H9 (cell line): ENCODE measurements around the gene SLC9A9. TPM values are rescaled to one million over a fixed set of nuclear protein-coding genes. Genes with fewer than 3 reads are reported as not detected.

Source experiments
- DNase-seq: peaks from one replicate; pipeline ENCODE4 v3.0.0-alpha.2; 2017
- H2AFZ ChIP-seq: one replicate; pipeline ENCODE4 v1.6.1; 2013; ENCODE audit warnings: mild to moderate bottlenecking, low read length, control low read depth, moderate library complexity
- H2AK5ac ChIP-seq: 2 replicates; pipeline ENCODE4 v1.6.1; 2013; ENCODE audit warnings: low read length, control low read depth, mixed read lengths; ENCODE audit not compliant: insufficient read length
- H2BK120ac ChIP-seq: one replicate; pipeline ENCODE4 v1.6.1; 2013; ENCODE audit warnings: low read depth, mild to moderate bottlenecking, low read length, control low read depth, inconsistent platforms; ENCODE audit not compliant: poor library complexity, severe bottlenecking
- H2BK12ac ChIP-seq: 2 replicates; pipeline ENCODE4 v1.6.1; 2013; ENCODE audit warnings: low read length, control low read depth, mixed read lengths, low read depth; ENCODE audit not compliant: insufficient read length
- H2BK15ac ChIP-seq: 2 replicates; pipeline ENCODE4 v1.6.1; 2013; ENCODE audit warnings: low read depth, low read length, control low read depth
- H2BK20ac ChIP-seq: one replicate; pipeline ENCODE4 v1.6.1; 2013; ENCODE audit warnings: low read depth, mild to moderate bottlenecking, low read length, control low read depth, inconsistent platforms; ENCODE audit not compliant: poor library complexity, severe bottlenecking
- H2BK5ac ChIP-seq: 2 replicates; pipeline ENCODE4 v1.6.1; 2013; ENCODE audit warnings: low read length, control low read depth, mixed read lengths; ENCODE audit not compliant: insufficient read length
- H3K14ac ChIP-seq: 2 replicates; pipeline ENCODE4 v1.6.1; 2013; ENCODE audit warnings: low read length, control low read depth; ENCODE audit not compliant: insufficient read depth
- H3K18ac ChIP-seq: 2 replicates; pipeline ENCODE4 v1.6.1; 2013; ENCODE audit warnings: low read depth, mild to moderate bottlenecking, mixed read lengths, low read length, control low read depth; ENCODE audit not compliant: insufficient read length
- H3K23ac ChIP-seq: 2 replicates; pipeline ENCODE4 v1.6.1; 2013; ENCODE audit warnings: low read length, control low read depth, mixed read lengths, low read depth; ENCODE audit not compliant: insufficient read length
- H3K23me2 ChIP-seq: 2 replicates; pipeline ENCODE4 v1.6.1; 2013; ENCODE audit warnings: low read depth, mild to moderate bottlenecking, mixed read lengths, low read length, control low read depth; ENCODE audit not compliant: insufficient read length, poor library complexity, severe bottlenecking
- H3K27ac ChIP-seq: 2 replicates; pipeline ENCODE4 v1.5.1; 2013; ENCODE audit warnings: low read length, control low read depth, mixed read lengths, low read depth; ENCODE audit not compliant: insufficient read length
- H3K27me3 ChIP-seq: 2 replicates; pipeline ENCODE4 v1.6.1; 2013; ENCODE audit warnings: low read length, control low read depth, inconsistent platforms; ENCODE audit not compliant: insufficient read depth
- H3K4ac ChIP-seq: 2 replicates; pipeline ENCODE4 v1.6.1; 2013; ENCODE audit warnings: low read depth, mild to moderate bottlenecking, control low read depth, inconsistent platforms, low read length, moderate library complexity
- H3K4me1 ChIP-seq: 2 replicates; pipeline ENCODE4 v1.6.1; 2013; ENCODE audit warnings: low read length, control low read depth, inconsistent platforms; ENCODE audit not compliant: insufficient read depth
- H3K4me2 ChIP-seq: 2 replicates; pipeline ENCODE4 v1.6.1; 2013; ENCODE audit warnings: low read length, control low read depth, mixed read lengths; ENCODE audit not compliant: insufficient read length, insufficient read depth
- H3K56ac ChIP-seq: 2 replicates; pipeline ENCODE4 v1.6.1; 2013; ENCODE audit warnings: low read depth, mild to moderate bottlenecking, mixed read lengths, low read length, control low read depth; ENCODE audit not compliant: insufficient read length
- H3K79me1 ChIP-seq: 2 replicates; pipeline ENCODE4 v1.6.1; 2013; ENCODE audit warnings: low read depth, mild to moderate bottlenecking, moderate library complexity, low read length, control low read depth, inconsistent platforms; ENCODE audit not compliant: insufficient read depth, poor library complexity, severe bottlenecking
- H3K79me2 ChIP-seq: 2 replicates; pipeline ENCODE4 v1.6.1; 2013; ENCODE audit warnings: low read length, control low read depth, inconsistent platforms; ENCODE audit not compliant: insufficient read depth
- H3K9ac ChIP-seq: 2 replicates; pipeline ENCODE4 v1.6.1; 2013; ENCODE audit warnings: low read length, control low read depth, mixed read lengths; ENCODE audit not compliant: insufficient read length; ENCODE audit errors: extremely low read depth
- H3K9me3 ChIP-seq: one replicate; pipeline ENCODE4 v1.6.1; 2013; ENCODE audit warnings: low read depth, low read length, inconsistent platforms; ENCODE audit not compliant: control insufficient read depth
- H3T11ph ChIP-seq: one replicate; pipeline ENCODE4 v1.6.1; 2013; ENCODE audit warnings: mild to moderate bottlenecking, low read length, control low read depth, inconsistent platforms
- H4K20me1 ChIP-seq: one replicate; pipeline ENCODE4 v1.6.1; 2013; ENCODE audit not compliant: control insufficient read depth, insufficient read length, insufficient read depth
- H4K5ac ChIP-seq: 2 replicates; pipeline ENCODE4 v1.6.1; 2013; ENCODE audit warnings: low read depth, mild to moderate bottlenecking, mixed read lengths, low read length, control low read depth; ENCODE audit not compliant: insufficient read length
- H4K8ac ChIP-seq: replicated peaks from 2 replicates; pipeline ENCODE4 v1.6.1; 2013; ENCODE audit warnings: low read length, control low read depth, mixed read lengths, low read depth; ENCODE audit not compliant: insufficient read length
- H4K91ac ChIP-seq: 2 replicates; pipeline ENCODE4 v1.6.1; 2013; ENCODE audit warnings: low read depth, mild to moderate bottlenecking, moderate library complexity, mixed read lengths, low read length, control low read depth; ENCODE audit not compliant: insufficient read length
- H3K27ac Mint-ChIP-seq, 3 experiments: 2 replicates in 2 of 3; 3 replicates in 1 of 3; pipeline ENCODE4 v1.8.0; 2020 to 2021; ENCODE audit warnings: mixed read lengths in 3 of 3, mild to moderate bottlenecking in 1 of 3, moderate library complexity in 1 of 3
- H3K27me3 Mint-ChIP-seq: 2 replicates; pipeline ENCODE4 v1.8.0; 2021; ENCODE audit warnings: low read depth, mild to moderate bottlenecking, moderate library complexity, mixed read lengths
- H3K36me3 Mint-ChIP-seq, 3 experiments: 2 replicates in 2 of 3; 3 replicates in 1 of 3; pipeline ENCODE4 v1.8.0; 2020 to 2021; ENCODE audit warnings: low read depth in 3 of 3, mixed read lengths in 3 of 3; ENCODE audit not compliant: insufficient read depth in 1 of 3
- H3K4me1 Mint-ChIP-seq, 2 experiments: 2 replicates each; pipeline ENCODE4 v1.8.0; 2020; ENCODE audit warnings: mixed read lengths in 2 of 2
- H3K4me3 Mint-ChIP-seq, 2 experiments: 2 replicates in 1 of 2; 3 replicates in 1 of 2; pipeline ENCODE4 v1.8.0; 2020 to 2021; ENCODE audit warnings: mild to moderate bottlenecking in 2 of 2, mixed read lengths in 2 of 2, moderate library complexity in 1 of 2
- H3K9me3 Mint-ChIP-seq, 2 experiments: 2 replicates in 1 of 2; 3 replicates in 1 of 2; pipeline ENCODE4 v1.8.0; 2020; ENCODE audit warnings: mild to moderate bottlenecking in 2 of 2, mixed read lengths in 2 of 2, moderate library complexity in 1 of 2
- WGBS: extraction: QIAGEN DNeasy Blood & Tissue Kit; methylation state at CpG from one replicate; pipeline ENCODE4 v1.1.7; 2013; ENCODE audit warnings: missing lambda C conversion rate, low lambda C conversion rate, mixed read lengths; ENCODE audit not compliant: insufficient read length; ENCODE audit errors: extremely low coverage; 5-methylcytosine and 5-hydroxymethylcytosine counted together
- total RNA-seq: library from RNA; stranded (reverse); gene quantifications from 2 replicates; pipeline ENCODE4 v1.2.1, GENCODE V29; 2021
- TF ChIP-seq, protein P1 (sequence below): fragments of 200-600 bp; sonication (generic); conservative IDR thresholded peaks from 3 replicates; pipeline ENCODE4 v1.8.0; 2021; ENCODE audit warnings: antibody characterized with exemption, mild to moderate bottlenecking

SLC9A9 gene
- total RNA-seq, 1 experiment from 2014 or later = 0.35 TPM

DNA sequence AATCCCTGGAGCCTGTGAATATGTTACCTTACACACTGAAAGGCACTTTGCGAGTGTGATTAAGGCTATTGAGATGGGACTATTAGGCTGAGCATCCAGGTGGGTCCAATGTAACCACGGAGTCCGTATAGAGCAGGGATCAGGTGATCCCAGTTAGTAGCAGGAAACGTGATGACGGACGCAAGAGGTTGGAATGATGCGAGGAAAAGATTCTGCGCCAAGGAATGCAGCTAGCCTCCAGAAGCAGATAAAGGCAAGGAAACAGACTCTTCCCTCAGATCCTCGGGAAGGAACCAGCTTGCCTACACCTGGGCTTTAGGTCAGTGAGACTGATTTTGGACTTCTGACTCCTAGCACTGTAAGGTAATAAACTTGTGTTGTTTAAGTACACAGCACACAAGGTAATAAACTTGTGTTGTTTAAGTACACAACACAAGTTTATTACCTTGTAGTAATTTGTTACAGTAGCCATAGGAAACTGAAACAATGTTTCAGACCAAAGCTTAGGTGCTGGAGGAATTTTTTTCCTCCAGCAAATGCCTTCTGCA, 603.7 kb downstream of the SLC9A9 start:
- Histone ChIP-seq H4K5ac (no peak overlapping the region), H2BK20ac (no peak overlapping the region), H2BK5ac (no peak overlapping the region), H3K56ac (no peak overlapping the region), H3K18ac (no peak overlapping the region), H3K79me1 (no peaks in the 10 kb centered on the region), H3K27ac (no peak overlapping the region), H3K23me2 (no peaks in the 10 kb centered on the region), H3T11ph (no peak overlapping the region), H2BK120ac (no peak overlapping the region), H3K27me3 (no peaks in the 10 kb centered on the region), H3K23ac (no peak overlapping the region), H3K9me3 (no peaks in the 10 kb centered on the region), H3K4me2 (no peak overlapping the region), H4K8ac (no peak overlapping the region), H3K4ac (no peak overlapping the region), H2BK12ac (no peak overlapping the region), H2AFZ (no peak overlapping the region), H2BK15ac (no peak overlapping the region), H4K91ac (no peak overlapping the region), H3K4me1 (0 out of 2 replicates have a peak, but pooled peaks cover 3% of the 10 kb centered on the region), H2AK5ac (no peak overlapping the region), H3K9ac (no peak overlapping the region), H3K79me2 (no peaks in the 10 kb centered on the region), H4K20me1 (no peaks in the 10 kb centered on the region), H3K14ac (no peak overlapping the region)
- no peak overlapping the region for H3K4me3 Mint-ChIP-seq
- H3K27ac Mint-ChIP-seq = no peak overlapping the region
- no CpG with 5 or more reads among the region's 9 CpGs for WGBS
- no peaks in the 10 kb centered on the region; a peak in 1 of 5 replicates for H3K9me3 Mint-ChIP-seq
- H3K27me3 Mint-ChIP-seq = 0 out of 2 replicates have a peak, but pooled peaks cover 2% of the 10 kb centered on the region
- TF ChIP-seq, protein P1, sequence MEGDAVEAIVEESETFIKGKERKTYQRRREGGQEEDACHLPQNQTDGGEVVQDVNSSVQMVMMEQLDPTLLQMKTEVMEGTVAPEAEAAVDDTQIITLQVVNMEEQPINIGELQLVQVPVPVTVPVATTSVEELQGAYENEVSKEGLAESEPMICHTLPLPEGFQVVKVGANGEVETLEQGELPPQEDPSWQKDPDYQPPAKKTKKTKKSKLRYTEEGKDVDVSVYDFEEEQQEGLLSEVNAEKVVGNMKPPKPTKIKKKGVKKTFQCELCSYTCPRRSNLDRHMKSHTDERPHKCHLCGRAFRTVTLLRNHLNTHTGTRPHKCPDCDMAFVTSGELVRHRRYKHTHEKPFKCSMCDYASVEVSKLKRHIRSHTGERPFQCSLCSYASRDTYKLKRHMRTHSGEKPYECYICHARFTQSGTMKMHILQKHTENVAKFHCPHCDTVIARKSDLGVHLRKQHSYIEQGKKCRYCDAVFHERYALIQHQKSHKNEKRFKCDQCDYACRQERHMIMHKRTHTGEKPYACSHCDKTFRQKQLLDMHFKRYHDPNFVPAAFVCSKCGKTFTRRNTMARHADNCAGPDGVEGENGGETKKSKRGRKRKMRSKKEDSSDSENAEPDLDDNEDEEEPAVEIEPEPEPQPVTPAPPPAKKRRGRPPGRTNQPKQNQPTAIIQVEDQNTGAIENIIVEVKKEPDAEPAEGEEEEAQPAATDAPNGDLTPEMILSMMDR = no peak
- H3K4me1 Mint-ChIP-seq = peaks cover 8 to 10% of the 10 kb centered on the region in 2 experiments
- DNase-seq = peak; percentile 11
- H3K36me3 Mint-ChIP-seq = no peaks in the 10 kb centered on the region
